ENCODE results near the gene TBC1D14. TPM values are rescaled to one million over a fixed set of nuclear protein-coding genes. Genes with fewer than 3 reads are reported as not detected.

Gene TBC1D14
- total RNA-seq, 1 donor, result 39.4 TPM

DNA sequence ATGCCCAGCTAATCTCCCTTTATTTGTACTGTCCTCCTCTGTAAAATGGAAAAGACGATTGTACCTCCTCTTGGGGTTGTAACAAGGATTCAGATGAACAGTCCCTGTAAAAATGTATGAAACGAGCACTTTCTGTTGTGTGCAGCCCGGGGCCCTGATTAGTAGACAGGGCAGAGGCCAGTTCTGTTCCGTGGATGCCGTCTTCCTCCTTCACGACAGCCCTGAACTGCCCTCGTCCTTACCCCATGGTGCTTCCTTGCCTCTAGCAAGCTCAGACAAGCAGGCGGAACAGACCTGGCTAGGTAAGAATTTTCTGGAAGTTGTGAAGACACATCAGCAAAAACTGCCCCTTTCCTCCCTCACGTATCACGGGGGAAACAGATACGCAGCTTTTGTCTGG, 111.2 kb downstream of the TBC1D14 start:
- TF ChIP-seq, protein P1, sequence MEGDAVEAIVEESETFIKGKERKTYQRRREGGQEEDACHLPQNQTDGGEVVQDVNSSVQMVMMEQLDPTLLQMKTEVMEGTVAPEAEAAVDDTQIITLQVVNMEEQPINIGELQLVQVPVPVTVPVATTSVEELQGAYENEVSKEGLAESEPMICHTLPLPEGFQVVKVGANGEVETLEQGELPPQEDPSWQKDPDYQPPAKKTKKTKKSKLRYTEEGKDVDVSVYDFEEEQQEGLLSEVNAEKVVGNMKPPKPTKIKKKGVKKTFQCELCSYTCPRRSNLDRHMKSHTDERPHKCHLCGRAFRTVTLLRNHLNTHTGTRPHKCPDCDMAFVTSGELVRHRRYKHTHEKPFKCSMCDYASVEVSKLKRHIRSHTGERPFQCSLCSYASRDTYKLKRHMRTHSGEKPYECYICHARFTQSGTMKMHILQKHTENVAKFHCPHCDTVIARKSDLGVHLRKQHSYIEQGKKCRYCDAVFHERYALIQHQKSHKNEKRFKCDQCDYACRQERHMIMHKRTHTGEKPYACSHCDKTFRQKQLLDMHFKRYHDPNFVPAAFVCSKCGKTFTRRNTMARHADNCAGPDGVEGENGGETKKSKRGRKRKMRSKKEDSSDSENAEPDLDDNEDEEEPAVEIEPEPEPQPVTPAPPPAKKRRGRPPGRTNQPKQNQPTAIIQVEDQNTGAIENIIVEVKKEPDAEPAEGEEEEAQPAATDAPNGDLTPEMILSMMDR (IDR thresholded peaks at IDR 0.05; ENCODE audit: extremely low read depth, low read depth, low read length), result no peak
- Histone ChIP-seq H2AFZ (ENCODE audit: low read length) (no peak overlapping the region), H3K4me1 (ENCODE audit: insufficient read depth, low read length) (peaks cover 11% of the 10 kb centered on the region), H3K27ac (ENCODE audit: low read depth, low read length) (no peak overlapping the region), H3K9me3 (ENCODE audit: low read depth, low read length) (no peaks in the 10 kb centered on the region), H3K27me3 (ENCODE audit: insufficient read depth, low read length) (no peaks in the 10 kb centered on the region), H3K79me2 (ENCODE audit: insufficient read depth, low read length) (no peaks in the 10 kb centered on the region), H3K4me2 (ENCODE audit: insufficient read depth, low read length) (no peak overlapping the region), H4K20me1 (ENCODE audit: insufficient read depth, low read length) (no peaks in the 10 kb centered on the region), H3K4me3 (ENCODE audit: insufficient read depth, low read length) (no peak overlapping the region), H3K36me3 (ENCODE audit: insufficient read depth, low read length) (peaks cover 6% of the 10 kb centered on the region)
- no peak for DNase-seq (ENCODE audit: insufficient read length, low spot score, missing footprints)

DNA sequence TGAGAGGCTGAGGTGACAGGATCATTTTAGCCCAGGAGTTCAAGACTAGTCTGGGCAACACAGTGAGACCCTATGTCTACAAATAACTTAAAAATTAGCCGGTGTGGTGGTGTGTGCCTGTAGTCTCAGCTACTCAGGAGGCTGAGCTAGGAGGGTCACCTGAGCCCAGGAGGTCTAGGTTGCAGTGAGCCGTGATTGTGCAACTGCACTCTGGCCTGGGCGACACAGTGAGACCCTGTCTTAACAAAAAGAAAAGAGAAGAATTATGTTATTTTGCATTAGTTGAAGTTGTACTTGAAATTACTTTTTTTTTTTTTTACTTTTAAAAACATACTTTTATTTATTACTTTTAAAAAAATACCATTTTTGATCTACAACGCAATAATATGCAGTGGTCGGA, 111.7 kb downstream of the TBC1D14 start:
- TF ChIP-seq, protein P1 (IDR thresholded peaks at IDR 0.05; ENCODE audit: extremely low read depth, low read depth, low read length), result no peak
- no peak for DNase-seq (ENCODE audit: insufficient read length, low spot score, missing footprints)

DNA sequence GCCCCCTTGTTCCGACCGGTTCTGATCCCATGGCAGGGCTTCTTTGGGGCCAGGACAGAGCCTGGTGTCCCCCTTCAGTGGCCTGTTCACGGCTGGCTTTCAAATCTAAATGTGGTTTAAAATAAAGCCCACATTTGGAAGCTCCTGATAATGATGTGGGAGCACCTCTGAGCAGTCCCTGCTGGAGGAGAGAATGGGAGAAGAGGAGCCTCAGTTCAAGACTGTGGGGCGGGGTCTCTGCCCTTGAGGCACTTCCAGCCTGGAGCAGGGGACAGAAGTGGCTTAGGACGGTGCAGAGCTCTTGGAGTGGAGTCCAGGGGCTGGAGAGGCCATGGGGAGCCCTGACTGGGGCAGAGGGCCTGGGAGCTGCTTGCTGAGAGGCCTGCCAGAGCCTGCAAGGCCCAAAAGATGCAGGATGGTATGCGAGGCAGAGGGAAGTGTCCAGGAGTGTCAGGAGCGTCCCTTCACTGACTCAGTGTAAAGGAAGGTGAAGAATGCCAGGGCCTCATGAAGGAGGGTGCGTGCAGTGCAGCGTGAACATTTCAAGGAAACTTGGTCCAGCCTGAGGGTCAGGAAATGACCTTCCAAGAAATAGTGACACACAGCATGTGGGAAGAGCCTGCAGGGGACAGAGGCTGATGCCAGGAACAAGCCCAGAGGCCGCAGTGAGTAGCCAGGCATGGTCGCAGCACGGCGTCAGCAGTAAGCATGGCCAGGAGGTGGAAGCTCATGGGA, 112.5 kb downstream of the TBC1D14 start:
- Histone ChIP-seq H3K27ac (ENCODE audit: low read depth, low read length) (peak overlapping the region; percentile 54), H3K79me2 (ENCODE audit: insufficient read depth, low read length) (no peaks in the 10 kb centered on the region), H3K4me1 (ENCODE audit: insufficient read depth, low read length) (peaks cover 11% of the 10 kb centered on the region), H2AFZ (ENCODE audit: low read length) (no peak overlapping the region), H3K9me3 (ENCODE audit: low read depth, low read length) (no peaks in the 10 kb centered on the region), H4K20me1 (ENCODE audit: insufficient read depth, low read length) (no peaks in the 10 kb centered on the region), H3K4me2 (ENCODE audit: insufficient read depth, low read length) (peak overlapping the region; percentile 17), H3K4me3 (ENCODE audit: insufficient read depth, low read length) (no peak overlapping the region), H3K27me3 (ENCODE audit: insufficient read depth, low read length) (no peaks in the 10 kb centered on the region), H3K36me3 (ENCODE audit: insufficient read depth, low read length) (peaks cover 3% of the 10 kb centered on the region)
- TF ChIP-seq, protein P1 (IDR thresholded peaks at IDR 0.05; ENCODE audit: extremely low read depth, low read depth, low read length), result no peak
- DNase-seq (ENCODE audit: insufficient read length, low spot score, missing footprints), result peak; percentile 96

More for the DNA sequence above, 111.7 kb downstream of the TBC1D14 start:
- H3K79me2 ChIP-seq (ENCODE audit: insufficient read depth, low read length), result no peaks in the 10 kb centered on the region
- no peak overlapping the region for H2AFZ ChIP-seq (ENCODE audit: low read length)
- peak overlapping the region; percentile 54 for H3K27ac ChIP-seq (ENCODE audit: low read depth, low read length)
- H3K4me2 ChIP-seq (ENCODE audit: insufficient read depth, low read length), result no peak overlapping the region
- H3K4me3 ChIP-seq (ENCODE audit: insufficient read depth, low read length), result no peak overlapping the region
- peaks cover 2% of the 10 kb centered on the region for H3K36me3 ChIP-seq (ENCODE audit: insufficient read depth, low read length)
- H3K4me1 ChIP-seq (ENCODE audit: insufficient read depth, low read length), result peaks cover 11% of the 10 kb centered on the region
- H3K9me3 ChIP-seq (ENCODE audit: low read depth, low read length), result no peaks in the 10 kb centered on the region
- no peaks in the 10 kb centered on the region for H3K27me3 ChIP-seq (ENCODE audit: insufficient read depth, low read length)
- no peaks in the 10 kb centered on the region for H4K20me1 ChIP-seq (ENCODE audit: insufficient read depth, low read length)

DNA sequence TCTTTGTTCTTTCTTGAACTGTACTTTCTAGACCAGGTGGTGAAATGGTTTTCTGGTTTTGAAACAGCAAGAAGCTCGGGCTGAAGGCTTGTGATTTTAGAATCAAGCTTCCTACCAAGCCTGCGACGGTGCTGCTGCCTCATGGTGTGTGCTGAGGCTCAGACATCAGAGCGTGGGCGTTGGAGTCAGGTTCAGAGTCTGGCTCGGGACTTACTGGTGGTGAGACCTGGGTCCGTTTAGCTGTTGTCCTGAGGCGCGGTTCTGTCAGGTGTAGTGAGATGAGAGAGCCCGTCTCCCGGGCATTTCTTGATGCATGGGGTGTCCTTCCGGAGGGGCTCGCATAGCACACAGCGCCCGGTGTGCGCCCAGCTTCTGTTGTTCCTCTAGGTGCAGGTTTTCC, 113.9 kb downstream of the TBC1D14 start:
- Histone ChIP-seq H2AFZ (ENCODE audit: low read length) (no peak overlapping the region), H3K9me3 (ENCODE audit: low read depth, low read length) (no peaks in the 10 kb centered on the region), H3K27ac (ENCODE audit: low read depth, low read length) (peak overlapping the region; percentile 45), H3K79me2 (ENCODE audit: insufficient read depth, low read length) (no peaks in the 10 kb centered on the region), H3K36me3 (ENCODE audit: insufficient read depth, low read length) (peaks cover 7% of the 10 kb centered on the region), H4K20me1 (ENCODE audit: insufficient read depth, low read length) (no peaks in the 10 kb centered on the region), H3K4me2 (ENCODE audit: insufficient read depth, low read length) (no peak overlapping the region), H3K4me3 (ENCODE audit: insufficient read depth, low read length) (no peak overlapping the region), H3K4me1 (ENCODE audit: insufficient read depth, low read length) (peaks cover 11% of the 10 kb centered on the region), H3K27me3 (ENCODE audit: insufficient read depth, low read length) (no peaks in the 10 kb centered on the region)
- TF ChIP-seq, protein P1 (IDR thresholded peaks at IDR 0.05; ENCODE audit: extremely low read depth, low read depth, low read length), result no peak
- peak; percentile 5 for DNase-seq (ENCODE audit: insufficient read length, low spot score, missing footprints)

Measured in osteoblast (primary cell).